EH (cell line): ENCODE data around the gene HSFX1.

Experiments used
- DNase-seq: peaks from one replicate; pipeline ENCODE4 v3.0.0-alpha.2; 2015; ENCODE audit warnings: low read depth

HSFX1 gene

GRCh38 chrX:149804102-149804501 is 30.2 kb downstream of the HSFX1 start:
- no peak for DNase-seq

GRCh38 chrX:149807747-149808458 is 34.0 kb downstream of the HSFX1 start:
- no peak for DNase-seq

- no peak for DNase-seq
Observed at GRCh38 chrX:149818652-149819051, 44.8 kb downstream of the HSFX1 start.

GRCh38 chrX:149819371-149819770 is 45.5 kb downstream of the HSFX1 start:
- DNase-seq = no peak

- peak; percentile 24 for DNase-seq
Observed at GRCh38 chrX:149825424-149825823, 51.6 kb downstream of the HSFX1 start.
